Skin of body (tissue), 2 donors: ENCODE results near the gene KRTAP5-1. TPM values are rescaled to one million over a fixed set of nuclear protein-coding genes. Genes with fewer than 3 reads are reported as not detected.

Source experiments
- DNase-seq: peaks from one replicate; lab custom pipeline; 2025; lab: John Stamatoyannopoulos, UW
- total RNA-seq: library from RNA; depleted of rRNA; stranded (reverse); fragments of >200 nt; gene quantifications from one replicate; pipeline ENCODE4 v1.2.3, GENCODE V29; 2014

Gene KRTAP5-1
- total RNA-seq, 1 donor from 2014 or later = 0.30 TPM

GRCh38 chr11:1545432-1545831, 39.7 kb downstream of the KRTAP5-1 start:
- no peak for DNase-seq

- DNase-seq = no peak
Measured at GRCh38 chr11:1544536-1544935, 40.5 kb downstream of the KRTAP5-1 start.

GRCh38 chr11:1543606-1544263, 41.3 kb downstream of the KRTAP5-1 start:
- DNase-seq = no peak

GRCh38 chr11:1542267-1542666, 42.8 kb downstream of the KRTAP5-1 start:
- no peak for DNase-seq

- DNase-seq = no peak
Measured at GRCh38 chr11:1541474-1542204, 43.4 kb downstream of the KRTAP5-1 start.

- no peak for DNase-seq
Measured at GRCh38 chr11:1540074-1540473, 45.0 kb downstream of the KRTAP5-1 start.

GRCh38 chr11:1538153-1538552, 46.9 kb downstream of the KRTAP5-1 start:
- no peak for DNase-seq

GRCh38 chr11:1536065-1536843, 48.8 kb downstream of the KRTAP5-1 start:
- no peak for DNase-seq

GRCh38 chr11:1534682-1535081, 50.4 kb downstream of the KRTAP5-1 start:
- no peak for DNase-seq

Other genes with a start within 250 kb of the KRTAP5-1 start
- gene BRSK2, start 195.3 kb downstream of the KRTAP5-1 start, total RNA-seq = 0.59 TPM
- gene MOB2, start 98.5 kb downstream of the KRTAP5-1 start, total RNA-seq = 28.1 TPM
- 1.8 TPM for gene DUSP8, start 13.0 kb downstream of the KRTAP5-1 start, total RNA-seq
- 3.1 TPM for gene KRTAP5-2, start 13.0 kb upstream of the KRTAP5-1 start, total RNA-seq
- 1.3 TPM for gene KRTAP5-3, start 23.2 kb upstream of the KRTAP5-1 start, total RNA-seq
- gene KRTAP5-4, start 36.9 kb upstream of the KRTAP5-1 start, total RNA-seq = 0.79 TPM
- 1.5 TPM for gene KRTAP5-5, start 44.5 kb upstream of the KRTAP5-1 start, total RNA-seq
- not detected for gene KRTAP5-6, start 111.9 kb upstream of the KRTAP5-1 start, total RNA-seq
- 0.99 TPM for gene IFITM10, start 165.3 kb upstream of the KRTAP5-1 start, total RNA-seq
- 118 TPM for gene CTSD, start 178.6 kb upstream of the KRTAP5-1 start, total RNA-seq
- 6.7 TPM for gene SYT8, start 249.7 kb upstream of the KRTAP5-1 start, total RNA-seq